Activated CD4-positive, CD25-positive, alpha-beta regulatory T cell treated with anti-CD3 and anti-CD28 coated beads, Interleukin-2, amount 50 U/mL, for 72 hours (primary cell): Measurements from ENCODE around the gene CHST15.

Source experiments
- DNase-seq: peaks from one replicate; pipeline ENCODE4 v3.0.0; 2021

CHST15 gene, protein sequence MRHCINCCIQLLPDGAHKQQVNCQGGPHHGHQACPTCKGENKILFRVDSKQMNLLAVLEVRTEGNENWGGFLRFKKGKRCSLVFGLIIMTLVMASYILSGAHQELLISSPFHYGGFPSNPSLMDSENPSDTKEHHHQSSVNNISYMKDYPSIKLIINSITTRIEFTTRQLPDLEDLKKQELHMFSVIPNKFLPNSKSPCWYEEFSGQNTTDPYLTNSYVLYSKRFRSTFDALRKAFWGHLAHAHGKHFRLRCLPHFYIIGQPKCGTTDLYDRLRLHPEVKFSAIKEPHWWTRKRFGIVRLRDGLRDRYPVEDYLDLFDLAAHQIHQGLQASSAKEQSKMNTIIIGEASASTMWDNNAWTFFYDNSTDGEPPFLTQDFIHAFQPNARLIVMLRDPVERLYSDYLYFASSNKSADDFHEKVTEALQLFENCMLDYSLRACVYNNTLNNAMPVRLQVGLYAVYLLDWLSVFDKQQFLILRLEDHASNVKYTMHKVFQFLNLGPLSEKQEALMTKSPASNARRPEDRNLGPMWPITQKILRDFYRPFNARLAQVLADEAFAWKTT

DNA sequence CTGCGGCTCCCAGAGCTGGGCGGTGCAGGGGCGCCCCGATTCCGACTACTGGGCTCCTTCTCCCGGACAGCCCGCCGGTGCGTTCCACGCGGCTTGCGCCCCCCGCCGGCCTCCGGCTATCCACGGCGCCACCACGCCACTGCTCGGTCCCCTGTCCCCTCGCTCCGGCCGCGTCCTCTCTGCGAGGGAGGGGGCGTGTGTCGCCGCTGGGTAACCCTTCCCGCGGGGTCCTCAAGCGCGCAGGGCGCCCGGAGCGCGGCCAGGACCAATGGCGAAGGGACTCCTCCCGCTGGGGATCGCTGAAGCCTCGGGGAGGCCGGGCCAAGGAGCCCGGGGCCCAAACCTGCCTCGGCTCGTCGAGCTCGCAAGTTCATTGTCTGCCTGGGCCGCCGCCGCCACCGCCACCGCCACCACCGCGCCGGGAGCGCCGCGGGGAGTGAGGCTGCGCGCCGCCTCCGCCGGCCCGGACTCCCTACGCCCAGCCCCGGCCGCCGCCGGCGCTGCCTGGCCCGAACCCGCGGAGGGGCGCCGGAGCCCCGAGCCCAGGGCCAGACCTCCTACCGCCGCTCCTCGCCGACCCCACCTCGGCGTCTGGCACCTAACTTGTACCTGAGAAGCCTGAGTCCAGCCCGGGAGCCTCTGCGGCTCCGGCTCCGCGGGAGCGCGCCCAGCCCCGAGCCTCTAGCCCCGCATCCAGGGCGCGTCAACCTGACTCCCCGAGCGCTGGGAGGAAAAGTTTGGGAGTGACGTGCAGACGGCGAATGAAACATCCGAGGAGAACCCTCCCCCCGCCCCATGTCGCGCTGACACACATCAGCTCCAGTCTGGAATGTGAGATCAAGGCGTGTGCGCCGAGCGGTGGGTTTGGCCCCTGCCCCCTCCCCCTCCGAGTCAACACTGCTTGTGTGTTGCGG lies at the start of gene CHST15:
TSS of gene CHST15 (minus strand) at position 739 of the 914 bp plus-strand sequence. CDS start 47,386 bp downstream, outside the sequence.
- DNase-seq: peak; percentile 42

DNA sequence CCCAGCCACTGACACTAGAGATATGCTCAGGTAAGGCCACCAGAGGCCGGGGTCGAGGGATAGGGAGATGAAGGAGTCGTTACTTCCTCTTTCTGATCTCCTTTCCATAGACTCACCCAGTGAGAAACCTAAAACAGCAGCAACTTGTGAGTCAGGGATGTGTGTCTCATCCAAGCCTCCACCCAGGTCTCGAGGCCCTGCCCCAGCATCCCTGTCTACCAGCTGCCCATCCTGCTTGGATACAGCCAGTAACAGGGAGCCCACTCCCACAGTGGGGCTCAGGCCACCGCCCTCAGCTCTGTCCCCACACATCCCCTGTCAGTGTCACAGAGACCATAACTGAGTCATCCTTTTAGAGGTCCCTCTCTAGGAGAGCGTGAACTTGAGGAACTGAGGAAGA lies 49.6 kb upstream of the CHST15 start:
- DNase-seq: no peak

DNA sequence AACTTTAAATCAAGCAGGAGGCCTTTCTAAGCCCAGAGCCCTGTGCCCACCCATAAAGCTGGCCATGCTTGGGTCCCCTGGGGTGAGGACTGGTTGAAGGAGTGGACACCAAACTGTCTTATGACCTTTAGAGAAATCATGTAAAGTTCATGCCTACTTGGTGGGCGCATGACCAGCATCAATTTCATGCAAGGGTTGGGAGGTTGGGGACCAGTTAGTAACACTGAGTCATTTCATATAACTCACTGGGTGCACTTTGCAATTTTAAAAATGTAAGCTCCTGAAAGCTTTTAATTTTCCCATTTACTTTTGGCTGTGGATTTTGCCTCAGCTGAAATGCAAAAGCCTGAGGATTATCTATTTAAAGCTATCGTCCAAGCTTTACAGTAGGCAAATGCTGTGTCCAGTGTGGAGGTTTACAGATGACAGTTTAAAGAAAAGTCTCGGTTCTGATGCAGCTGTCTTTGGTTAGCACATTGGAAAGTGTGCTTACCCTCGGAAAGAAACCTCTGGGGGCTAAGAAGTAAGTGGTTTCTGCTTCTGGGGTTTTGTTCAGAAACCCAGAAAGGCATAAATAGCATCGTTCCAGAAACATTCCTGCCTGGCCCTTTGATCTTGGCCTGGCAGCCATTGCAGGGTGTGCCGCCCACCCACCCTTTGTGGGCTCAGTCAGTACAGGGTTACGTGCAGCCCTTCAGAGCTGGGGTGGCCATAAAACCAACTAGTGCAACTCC lies 48.8 kb upstream of the CHST15 start:
- no peak for DNase-seq

DNA sequence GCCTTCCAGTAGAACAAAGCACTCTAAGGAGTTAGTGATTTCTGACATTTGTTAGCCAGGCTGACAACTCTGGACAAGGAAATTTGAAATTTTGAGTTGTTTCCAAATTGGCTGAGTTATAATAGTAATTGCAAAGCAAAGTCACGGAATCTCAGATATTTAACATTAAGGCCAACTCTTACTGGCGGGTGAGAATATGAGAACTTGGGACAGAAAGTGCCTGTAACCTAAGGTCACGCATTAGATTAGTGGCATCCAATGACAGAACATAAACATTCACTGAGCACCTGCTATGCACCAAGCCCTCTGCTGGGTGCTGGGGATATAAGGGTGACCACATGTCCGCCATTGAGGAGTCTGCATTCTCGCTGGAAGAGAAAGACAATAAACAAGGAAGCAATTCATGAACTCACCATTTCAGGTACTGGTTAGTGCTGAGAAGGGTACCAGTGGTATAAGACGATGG lies 45.5 kb upstream of the CHST15 start:
- DNase-seq: no peak

DNA sequence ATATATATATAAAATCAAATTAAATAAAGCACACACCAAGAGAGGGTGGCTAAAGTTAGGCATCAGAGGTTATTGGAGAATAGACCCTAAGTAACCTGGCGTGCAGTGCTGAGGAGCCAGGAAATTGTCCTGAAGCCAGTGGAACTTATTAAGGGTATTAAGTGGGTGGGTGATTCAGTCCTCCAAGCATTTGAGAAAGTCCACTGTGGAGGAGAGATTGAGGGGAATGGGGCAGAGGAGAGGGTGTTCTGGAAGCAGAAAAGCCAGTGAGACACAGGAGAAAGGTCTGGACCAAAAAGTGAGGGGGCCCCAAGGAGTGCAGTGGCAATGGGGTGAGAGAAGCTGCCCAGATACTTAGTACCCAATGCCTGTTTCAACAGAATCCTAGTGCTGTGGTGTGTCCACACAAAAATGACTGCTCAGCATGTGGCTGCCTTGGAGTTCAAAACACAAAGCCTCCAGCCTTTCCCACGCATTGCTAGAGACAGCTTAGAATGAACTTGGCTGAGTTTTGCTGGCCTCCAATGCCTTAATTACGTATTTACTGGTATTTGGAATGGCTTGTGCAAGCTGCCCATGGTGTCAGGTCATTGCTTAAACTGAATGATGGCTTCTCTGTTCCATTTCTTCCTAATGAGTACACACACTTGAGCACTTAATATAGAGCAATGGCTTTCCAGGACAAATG lies 44.9 kb upstream of the CHST15 start:
- no peak for DNase-seq

DNA sequence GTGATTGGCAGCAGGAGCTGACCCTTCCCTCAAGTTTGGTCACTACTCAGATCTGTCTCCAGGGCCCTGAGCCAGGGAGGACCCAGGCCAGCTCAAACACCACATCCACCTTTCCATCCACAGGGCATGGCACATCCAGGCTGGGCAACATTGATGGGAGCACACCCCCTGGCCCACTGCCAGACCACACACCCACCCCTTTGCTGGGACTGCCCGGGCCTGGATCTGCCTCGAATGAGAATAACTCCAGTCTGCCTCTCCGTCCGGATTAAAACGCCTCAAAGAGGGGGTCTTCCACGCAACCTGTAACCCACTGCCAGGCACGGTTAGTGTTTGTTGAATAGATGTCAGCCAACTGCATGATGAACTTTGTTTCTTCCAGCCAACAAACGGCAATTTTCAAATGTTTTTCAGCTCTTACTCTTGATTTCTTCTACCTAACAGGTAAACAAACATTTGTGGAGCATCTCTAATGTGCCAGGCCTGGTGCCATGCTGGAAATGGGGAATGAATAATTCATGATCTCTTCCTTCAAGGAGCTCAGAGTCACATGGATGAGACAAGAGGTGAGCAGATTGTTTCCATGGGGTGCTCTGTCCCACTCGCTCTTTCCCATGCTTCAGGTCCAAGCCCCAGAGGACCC lies 41.0 kb upstream of the CHST15 start:
- no peak for DNase-seq

DNA sequence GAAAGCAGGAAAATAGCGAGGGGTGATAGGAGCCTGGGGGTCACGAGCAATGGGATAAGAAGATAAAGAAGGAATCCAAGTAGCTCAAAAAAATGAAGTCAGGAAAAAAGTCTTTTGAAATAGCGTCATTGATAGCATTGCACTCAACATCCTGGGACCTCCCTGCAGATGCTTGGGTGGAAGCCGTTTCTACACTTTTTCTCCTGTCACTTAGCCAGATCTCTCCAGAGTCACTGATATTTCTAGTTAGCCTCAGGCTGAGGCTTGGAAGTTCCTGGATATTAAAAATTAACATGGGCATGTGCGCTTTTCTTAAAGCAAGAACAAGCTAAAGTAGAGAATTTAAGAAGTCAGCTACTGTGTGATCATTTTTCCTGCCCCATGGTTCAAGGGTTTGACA lies 39.5 kb upstream of the CHST15 start:
- DNase-seq: no peak

DNA sequence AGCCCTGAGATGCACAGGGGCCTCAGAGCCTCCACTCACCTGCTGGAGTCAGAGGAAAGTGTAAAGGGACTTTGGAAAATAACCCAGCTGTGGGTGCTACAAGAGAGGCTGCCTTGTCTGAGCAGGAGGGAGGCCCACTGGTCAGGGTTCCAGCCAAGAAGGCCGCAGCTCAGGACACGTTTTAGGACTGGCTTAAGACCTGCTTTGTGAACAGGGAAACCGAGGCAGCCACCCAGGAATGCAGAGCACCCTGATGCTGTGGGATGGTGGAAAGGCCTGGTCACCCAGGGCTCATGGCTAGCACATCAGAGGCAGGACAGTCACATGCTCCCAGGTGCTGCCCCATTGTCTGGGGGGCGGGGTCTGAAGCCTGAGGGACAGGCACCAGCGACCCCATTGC lies 38.9 kb upstream of the CHST15 start:
- no peak for DNase-seq

DNA sequence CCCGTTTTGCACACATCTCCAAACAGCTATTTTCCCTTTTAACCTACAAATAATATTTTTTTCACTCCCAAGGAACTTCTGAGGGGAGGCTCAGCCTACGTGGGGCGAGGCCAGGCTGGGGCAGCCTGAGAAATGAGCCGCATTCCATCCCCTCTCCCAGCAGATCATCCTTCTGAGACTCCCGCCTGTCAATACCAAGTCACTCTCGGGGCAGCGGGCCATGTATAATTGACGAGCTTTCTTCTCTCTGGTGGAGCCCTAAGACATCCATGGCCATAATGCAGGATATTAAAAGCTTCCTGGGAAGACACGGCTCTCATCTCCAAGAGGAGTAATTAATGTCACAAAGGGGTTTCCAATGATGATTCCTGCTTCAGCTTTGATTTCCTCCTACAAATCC lies 37.8 kb upstream of the CHST15 start:
- DNase-seq: no peak

DNA sequence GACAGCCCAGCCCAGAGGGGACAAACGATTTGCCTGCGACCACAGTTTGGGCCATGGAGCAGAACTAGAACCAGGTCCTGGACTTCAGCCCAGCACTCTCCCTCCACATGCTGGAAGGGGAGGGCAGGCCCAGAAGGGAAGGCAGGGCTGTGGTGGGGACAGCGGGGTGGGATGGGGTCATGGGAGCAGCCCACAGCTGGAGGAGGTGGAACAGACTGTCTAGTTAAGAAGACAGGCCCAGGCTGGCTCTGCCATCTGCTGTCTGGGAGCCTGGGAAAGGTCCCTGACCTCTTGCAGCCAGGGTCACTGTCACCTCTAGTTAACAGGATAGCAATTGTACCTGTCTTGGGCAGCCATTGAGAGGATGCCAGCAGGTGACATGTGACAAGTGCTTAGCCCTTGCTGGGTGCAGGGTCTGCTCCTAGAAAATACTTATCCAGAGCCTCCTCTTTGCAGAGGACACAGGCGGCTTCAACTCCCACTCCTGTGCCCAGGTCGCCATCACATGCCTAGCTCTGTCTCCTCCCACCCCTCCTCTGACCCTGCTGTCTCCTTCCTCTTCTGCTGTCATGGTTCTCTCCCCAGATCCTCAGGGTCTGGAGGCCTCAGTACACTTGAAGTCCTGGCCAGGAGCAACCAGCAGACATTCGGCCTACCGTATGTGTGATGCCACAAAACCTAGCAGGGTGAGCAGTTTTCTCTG lies 37.0 kb upstream of the CHST15 start:
- no peak for DNase-seq

DNA sequence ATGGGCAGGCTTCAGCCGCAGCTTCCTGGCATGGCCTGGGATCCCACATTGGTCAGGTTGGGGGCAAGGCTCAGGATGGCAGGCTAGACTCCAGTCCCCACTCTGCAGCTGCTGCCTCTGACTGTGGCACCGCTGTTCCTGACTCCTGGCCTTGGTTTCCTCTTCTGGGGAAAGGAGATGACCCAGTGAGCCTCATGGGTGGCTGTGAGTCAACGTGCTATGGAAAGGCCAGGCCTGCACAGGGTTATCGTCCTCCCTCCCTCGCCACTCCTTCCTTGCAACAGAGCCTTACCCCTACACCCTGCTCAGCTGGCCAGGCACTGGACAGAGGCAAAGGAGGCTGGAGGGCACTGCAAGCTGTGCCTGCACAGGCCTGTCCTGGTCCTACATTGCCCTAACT lies 36.1 kb upstream of the CHST15 start:
- DNase-seq: no peak

DNA sequence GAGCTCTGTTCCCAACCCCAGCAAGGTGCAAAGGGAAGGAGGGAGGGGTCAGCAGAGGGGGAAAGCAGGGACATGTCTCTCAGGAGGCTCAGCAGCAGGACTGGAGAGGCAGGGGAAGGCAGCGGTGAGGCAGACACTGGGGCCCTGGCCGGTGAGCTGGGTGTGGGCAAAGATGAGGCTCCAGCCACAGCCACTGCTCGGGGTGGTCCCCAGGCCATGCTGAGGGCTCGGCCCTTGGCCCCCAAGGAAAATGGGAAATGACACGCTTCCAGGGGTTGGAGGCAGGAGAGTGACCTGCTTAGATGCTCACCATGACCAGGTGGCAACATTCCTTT lies 35.4 kb upstream of the CHST15 start:
- no peak for DNase-seq

DNA sequence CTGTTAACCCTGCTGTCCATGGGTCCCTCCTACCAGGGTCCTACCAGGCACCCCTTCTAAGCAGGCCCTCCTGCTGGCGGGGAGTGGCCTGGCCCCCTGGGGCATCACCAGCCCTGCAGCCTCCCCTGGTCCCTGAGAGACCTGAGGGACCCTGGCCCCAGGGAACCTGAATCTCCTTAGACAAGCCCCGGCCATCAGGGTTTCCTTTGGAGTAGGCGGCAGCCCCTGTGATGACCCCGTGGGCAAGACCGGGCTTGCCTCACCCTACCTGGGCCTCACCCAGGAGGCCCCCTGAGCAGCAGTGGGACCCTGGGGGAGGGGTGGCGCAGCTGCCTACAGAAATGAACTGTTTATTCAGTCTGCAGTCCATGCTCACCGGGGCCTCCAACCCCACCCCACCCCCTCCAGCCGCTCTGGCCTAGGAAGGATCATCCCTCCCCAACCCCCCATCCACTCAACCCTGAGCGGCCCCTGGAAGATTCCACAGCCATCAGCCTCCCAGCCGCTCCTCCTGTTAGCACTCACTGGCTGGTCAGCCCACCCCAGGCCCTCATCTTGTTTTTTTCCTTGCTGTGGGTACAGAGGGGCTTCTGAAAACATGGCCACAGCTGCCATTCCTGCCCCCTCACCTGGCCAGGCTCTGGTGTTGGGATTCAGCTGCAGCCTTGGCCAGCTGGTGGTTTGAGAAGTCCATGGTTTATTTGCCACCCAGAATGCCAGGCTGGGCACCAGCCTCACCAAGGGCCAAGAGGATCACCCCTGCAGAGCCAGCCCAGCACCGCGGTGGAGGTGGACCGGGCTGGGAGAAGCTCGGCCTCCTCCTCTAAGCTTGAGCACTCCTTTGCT lies 34.8 kb upstream of the CHST15 start:
- no peak for DNase-seq

DNA sequence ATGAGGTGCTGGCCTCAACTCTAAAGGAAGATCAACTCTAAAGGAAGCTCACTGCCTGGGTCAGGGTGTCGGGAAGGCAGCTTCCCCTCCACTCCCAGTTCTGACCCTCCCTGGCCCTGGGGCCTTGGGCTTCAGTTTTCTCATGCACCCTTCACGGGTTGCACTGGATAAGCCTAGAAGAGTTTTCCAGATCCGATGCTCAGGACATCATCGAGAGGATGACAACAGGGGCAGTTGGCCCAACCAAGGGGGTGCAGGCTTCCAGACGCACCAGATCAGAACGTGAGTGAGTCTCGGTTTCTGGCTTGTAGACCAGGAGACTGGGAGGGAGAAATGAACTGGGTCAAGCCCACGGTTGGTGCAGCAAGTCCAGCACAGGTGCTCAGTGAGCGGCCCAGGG lies 34.2 kb upstream of the CHST15 start:
- no peak for DNase-seq

DNA sequence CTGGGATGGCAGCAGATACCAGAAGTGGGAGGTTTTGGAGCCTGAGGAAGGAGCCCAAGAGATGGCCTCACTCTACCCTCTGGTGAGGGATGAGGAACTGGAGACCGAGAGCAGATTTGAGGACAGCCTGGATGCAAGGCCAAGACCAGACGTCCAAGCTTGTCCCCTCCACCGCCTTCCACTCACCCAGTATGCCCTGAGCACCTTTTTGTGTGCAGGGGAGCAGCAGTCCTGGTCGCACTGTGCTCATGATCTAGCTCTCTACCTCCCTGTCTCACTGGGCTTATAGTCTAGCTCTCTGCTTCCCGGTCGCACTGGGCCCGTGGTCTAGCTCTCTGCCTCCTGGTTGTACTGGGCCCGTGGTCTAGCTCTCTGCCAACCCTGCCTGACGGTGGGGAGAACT lies 33.6 kb upstream of the CHST15 start:
- DNase-seq: no peak

DNA sequence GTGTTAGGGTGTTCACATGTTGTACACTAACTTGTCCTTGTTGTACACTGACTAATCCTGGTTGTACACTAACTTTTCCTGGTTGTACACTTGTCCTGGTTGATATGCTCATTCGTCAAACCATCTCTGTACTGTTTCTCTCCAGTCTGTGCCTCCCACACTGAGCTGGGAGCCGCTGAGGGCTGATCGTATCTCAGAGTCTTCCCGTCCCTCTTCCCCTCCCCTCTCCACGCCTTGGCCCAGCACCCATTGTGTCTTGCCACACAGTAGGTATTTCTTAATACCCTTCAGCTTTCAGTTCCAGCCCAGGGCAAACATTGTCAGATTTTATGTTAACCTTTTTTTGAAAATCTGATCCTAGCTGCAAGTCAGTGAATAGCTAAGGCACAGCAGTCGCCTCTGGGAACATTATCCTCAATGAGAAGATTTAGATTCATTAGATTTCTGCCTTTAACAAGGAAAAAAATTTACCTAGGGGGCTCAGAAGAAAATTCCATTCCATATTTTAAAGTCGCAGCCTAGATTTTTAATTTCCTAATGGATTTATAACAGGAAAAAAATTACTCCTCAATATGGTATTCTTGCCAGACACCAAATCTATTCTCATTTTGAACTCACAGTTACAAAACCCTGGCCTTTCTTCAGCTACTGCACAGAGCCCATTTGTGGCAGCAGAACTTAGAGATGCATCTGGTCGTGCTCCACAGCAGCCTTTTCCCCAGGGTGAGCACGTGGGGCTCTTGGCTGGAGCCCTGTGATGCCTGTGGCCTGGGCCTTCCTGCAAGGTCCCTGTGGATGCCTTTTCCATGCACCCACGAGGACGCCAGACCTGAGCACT lies 33.0 kb upstream of the CHST15 start:
- DNase-seq: no peak

DNA sequence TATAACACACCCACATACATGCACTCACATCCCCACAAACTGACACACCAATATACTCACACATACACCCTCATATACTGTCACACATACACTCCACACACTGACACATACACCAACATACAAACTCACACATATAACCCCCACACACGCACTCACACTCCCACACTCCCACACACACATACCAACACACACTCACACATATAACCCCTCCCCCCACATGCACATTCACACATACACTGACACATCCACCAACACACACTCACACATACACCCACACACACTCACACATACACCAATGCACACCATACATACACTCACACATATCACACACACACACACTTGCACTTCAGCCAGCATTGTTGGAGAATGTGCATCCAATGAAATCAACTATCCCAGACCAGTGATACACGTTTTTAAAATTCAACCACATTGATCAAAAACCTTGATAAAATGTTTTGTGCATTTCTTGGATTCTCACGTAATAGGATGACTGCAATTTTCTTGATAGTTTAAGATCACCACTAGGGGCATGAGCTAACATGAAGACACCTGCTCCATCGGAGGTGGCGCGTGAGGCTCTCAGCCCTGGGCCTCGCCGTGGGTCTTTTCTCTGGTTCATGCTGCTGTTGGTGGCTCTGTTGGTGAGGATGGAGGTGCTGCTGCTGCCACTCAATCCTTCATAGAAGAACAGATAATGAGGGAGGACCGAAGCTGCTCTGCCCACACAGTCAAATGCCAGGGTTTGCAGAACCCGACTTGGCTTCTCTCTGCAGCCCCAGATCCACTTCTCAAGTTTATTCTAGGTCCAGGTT lies 32.1 kb upstream of the CHST15 start:
- no peak for DNase-seq

DNA sequence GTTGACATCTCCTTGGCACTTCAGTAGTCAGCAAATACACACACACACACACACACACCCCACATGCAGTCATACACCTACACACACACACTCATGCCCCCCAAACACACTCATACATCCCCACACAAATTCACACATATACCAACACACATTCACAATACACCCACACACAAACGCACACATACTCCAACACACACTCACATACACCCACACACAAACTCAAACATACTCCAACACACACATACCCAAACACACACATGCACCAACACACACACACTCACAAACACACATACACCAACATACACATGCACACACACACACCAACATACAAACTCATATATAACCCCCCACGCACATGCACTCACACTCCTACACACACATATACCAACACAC lies 31.4 kb upstream of the CHST15 start:
- no peak for DNase-seq
